ENCODE data around the gene MAJIN. TPM values are rescaled to one million over a fixed set of nuclear protein-coding genes. Genes with fewer than 3 reads are reported as not detected.

The MAJIN gene
- total RNA-seq (2022; extraction: Qiagen RNA extraction; ENCODE audit: low read depth): 0.10 TPM in 1 of 5 replicates, not detected in the others

DNA sequence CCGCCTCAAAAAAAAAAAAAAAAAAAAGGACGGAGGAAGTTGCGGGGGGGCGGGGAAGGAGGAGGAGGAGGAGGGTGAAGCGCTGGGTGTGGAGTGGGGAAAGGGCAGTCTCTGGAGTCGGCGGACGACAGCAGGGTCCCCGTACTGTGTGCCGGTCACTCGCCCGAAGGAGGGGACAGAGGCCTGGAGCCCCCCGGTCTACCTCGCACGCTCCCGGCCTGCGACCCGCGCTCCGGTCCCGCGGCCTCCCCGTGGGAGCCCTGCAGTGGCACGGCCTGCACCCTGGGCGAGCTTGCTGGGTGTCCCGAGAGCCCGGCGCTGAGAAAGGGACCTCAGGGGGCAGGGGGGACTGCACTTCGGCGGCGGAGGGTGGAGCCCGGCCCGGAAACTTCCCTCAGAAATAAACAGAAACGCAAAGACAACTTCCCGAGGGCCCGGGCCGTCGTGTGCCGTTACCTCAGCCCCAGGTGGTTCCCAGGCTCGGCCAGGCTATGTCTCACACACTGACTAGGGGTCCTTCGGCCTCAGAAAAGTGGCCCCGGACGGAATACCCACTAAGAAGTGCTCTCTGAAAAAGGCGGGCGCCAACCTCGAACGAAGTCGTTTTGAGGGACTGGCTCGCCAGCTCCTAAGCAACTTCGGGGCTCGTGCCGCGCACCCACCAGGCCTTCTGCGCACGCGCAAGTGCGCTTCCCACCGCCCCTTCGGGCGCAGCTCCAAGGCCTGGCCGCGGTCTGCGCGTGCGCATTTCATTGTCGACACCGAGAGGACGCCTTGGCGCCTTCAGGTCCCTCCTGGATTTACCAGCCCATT is at the start of gene MAJIN:
MAJIN (minus strand) TSS at position 688 of the 813 bp plus-strand sequence. CDS start 12,703 bp downstream, outside the sequence.

GRCh38 chr11:65013888-65014725 is 42.2 kb upstream of the MAJIN start, which contains the start of gene ARL2:
Gene ARL2 (plus strand): TSS chr11:65014160. CDS start chr11:65014208, 48 bp downstream.

DNA sequence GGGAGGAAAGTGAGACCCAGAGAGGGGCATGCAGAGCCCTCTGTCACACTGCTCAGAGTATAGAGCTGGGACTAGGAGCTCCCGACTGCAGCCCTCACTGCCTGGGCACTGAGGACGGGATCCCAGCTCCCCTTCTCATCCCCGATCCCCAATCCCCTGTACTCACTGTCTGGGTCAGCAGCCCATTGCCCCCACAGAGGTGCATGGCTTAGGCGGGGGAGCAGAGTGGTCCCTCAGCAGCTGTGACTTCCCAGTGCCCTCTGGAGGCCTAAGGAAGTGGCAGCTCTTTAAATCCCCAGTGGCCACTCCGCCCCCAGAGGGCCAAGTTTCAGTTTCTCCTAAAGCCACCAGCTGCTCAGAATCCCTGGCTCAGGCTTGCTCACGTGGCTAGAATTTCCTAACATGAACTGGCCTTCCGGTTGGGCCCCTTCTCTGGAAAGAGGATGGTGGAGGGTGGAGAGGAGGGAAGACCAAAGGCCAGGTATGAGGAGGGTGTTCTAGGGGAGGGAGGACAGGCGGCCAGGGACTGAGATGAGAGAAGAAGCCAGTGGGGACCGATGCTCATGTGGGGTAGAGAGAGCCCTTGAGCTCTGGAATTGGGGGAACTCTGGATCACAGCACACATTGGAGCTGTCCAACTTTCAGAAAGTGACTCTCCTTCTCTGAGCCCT is 24.9 kb upstream of the MAJIN start, which contains the start of gene BATF2:
BATF2 (minus strand) TSS at position 262 of the 671 bp plus-strand sequence; CDS start at position 205, 57 bp downstream.

DNA sequence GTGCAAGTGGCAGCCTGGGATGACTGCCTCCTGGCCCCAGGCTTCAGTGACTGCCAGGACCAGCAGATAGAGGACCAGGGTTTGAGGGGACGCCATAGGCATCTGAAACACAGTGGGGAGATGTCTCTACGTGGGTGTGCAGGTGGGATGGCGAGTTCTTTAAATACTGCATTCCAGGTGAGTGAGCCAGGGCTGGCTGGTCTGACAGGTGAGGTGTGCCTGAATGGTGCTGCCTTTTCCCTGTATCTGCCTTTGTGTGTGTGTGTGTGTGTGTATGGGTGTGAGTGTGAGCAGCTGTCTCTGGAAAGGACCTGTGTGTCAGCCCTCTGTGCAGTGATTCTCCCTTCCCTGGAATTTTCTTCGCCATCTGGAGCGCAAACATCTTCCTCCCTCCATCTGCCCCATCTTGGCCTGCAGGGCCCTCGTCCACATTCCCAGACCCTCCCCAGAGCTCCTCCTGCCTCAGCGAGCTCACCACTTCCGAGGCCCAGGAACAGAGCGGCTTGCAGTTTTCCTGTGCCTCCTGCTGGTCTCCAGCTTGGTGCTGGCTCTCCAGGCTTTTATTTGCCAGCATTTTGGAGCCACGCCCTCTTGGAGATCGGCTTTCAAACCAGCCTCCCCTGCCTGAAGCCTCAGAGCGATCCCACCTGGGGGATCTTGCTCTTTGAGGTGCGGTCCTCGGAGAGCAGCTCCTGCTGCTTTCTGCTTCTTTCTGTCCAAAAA is 36.4 kb downstream of the MAJIN start, which contains the start of gene GPHA2:
GPHA2 (minus strand) TSS at position 535 of the 723 bp plus-strand sequence; CDS start at position 102, 433 bp downstream.

GRCh38 chr11:64923944-64924909 is 47.7 kb downstream of the MAJIN start, which contains the start of gene PPP2R5B:
Gene PPP2R5B (plus strand): TSS chr11:64924689. CDS start chr11:64925735, 1,046 bp downstream.

GRCh38 chr11:64916775-64917662 is 54.9 kb downstream of the MAJIN start, which contains the start of gene ATG2A:
Gene ATG2A (minus strand): TSS chr11:64917209. CDS start chr11:64917135, 74 bp downstream.

Other genes with a start within 250 kb of the MAJIN start
- gene NRXN2, start 248.9 kb downstream of the MAJIN start, total RNA-seq (2022; extraction: Qiagen RNA extraction; ENCODE audit: low read depth): 0.03 to 0.30 TPM (median 0.12 TPM) in 5 replicates
- 0.74 to 1.4 TPM (median 1.1 TPM) in 5 replicates for gene RASGRP2, start 228.0 kb downstream of the MAJIN start, total RNA-seq (2022; extraction: Qiagen RNA extraction; ENCODE audit: low read depth)
- gene PYGM, start 212.1 kb downstream of the MAJIN start, total RNA-seq (2022; extraction: Qiagen RNA extraction; ENCODE audit: low read depth): 0.23 to 0.79 TPM (median 0.29 TPM) in 5 replicates
- gene SF1, start 193.6 kb downstream of the MAJIN start, total RNA-seq (2022; extraction: Qiagen RNA extraction; ENCODE audit: low read depth): 166 to 232 TPM (median 185 TPM) in 5 replicates
- 7.8 to 9.8 TPM (median 8.8 TPM) in 5 replicates for gene MAP4K2, start 168.9 kb downstream of the MAJIN start, total RNA-seq (2022; extraction: Qiagen RNA extraction; ENCODE audit: low read depth)
- 32.5 to 49.0 TPM (median 43.6 TPM) in 5 replicates for gene MEN1, start 161.6 kb downstream of the MAJIN start, total RNA-seq (2022; extraction: Qiagen RNA extraction; ENCODE audit: low read depth)
- gene CDC42BPG, start 127.5 kb downstream of the MAJIN start, total RNA-seq (2022; extraction: Qiagen RNA extraction; ENCODE audit: low read depth): 1.4 to 1.8 TPM (median 1.6 TPM) in 5 replicates
- gene EHD1, start 93.5 kb downstream of the MAJIN start, total RNA-seq (2022; extraction: Qiagen RNA extraction; ENCODE audit: low read depth): 108 to 167 TPM (median 145 TPM) in 5 replicates
- gene ATG2A, start 54.9 kb downstream of the MAJIN start, total RNA-seq (2022; extraction: Qiagen RNA extraction; ENCODE audit: low read depth): 16.1 to 24.5 TPM (median 22.2 TPM) in 5 replicates
- 5.4 to 8.6 TPM (median 6.1 TPM) in 5 replicates for gene PPP2R5B, start 47.4 kb downstream of the MAJIN start, total RNA-seq (2022; extraction: Qiagen RNA extraction; ENCODE audit: low read depth)
- gene GPHA2, start 36.2 kb downstream of the MAJIN start, total RNA-seq (2022; extraction: Qiagen RNA extraction; ENCODE audit: low read depth): not detected in 5 replicates
- 0.71 to 1.3 TPM (median 1.1 TPM) in 5 replicates for gene BATF2, start 24.9 kb upstream of the MAJIN start, total RNA-seq (2022; extraction: Qiagen RNA extraction; ENCODE audit: low read depth)
- 158 to 190 TPM (median 185 TPM) in 5 replicates for gene ARL2, start 42.1 kb upstream of the MAJIN start, total RNA-seq (2022; extraction: Qiagen RNA extraction; ENCODE audit: low read depth)
- 22.8 to 24.5 TPM (median 23.7 TPM) in 5 replicates for gene SNX15, start 55.3 kb upstream of the MAJIN start, total RNA-seq (2022; extraction: Qiagen RNA extraction; ENCODE audit: low read depth)
- 32.2 to 54.3 TPM (median 50.2 TPM) in 5 replicates for gene SAC3D1, start 69.1 kb upstream of the MAJIN start, total RNA-seq (2022; extraction: Qiagen RNA extraction; ENCODE audit: low read depth)
- gene NAALADL1, start 86.4 kb upstream of the MAJIN start, total RNA-seq (2022; extraction: Qiagen RNA extraction; ENCODE audit: low read depth): not detected in 5 replicates
- 58.8 to 74.6 TPM (median 69.2 TPM) in 5 replicates for gene CDCA5, start 111.9 kb upstream of the MAJIN start, total RNA-seq (2022; extraction: Qiagen RNA extraction; ENCODE audit: low read depth)
- 32.3 to 37.2 TPM (median 34.7 TPM) in 5 replicates for gene ZFPL1, start 112.1 kb upstream of the MAJIN start, total RNA-seq (2022; extraction: Qiagen RNA extraction; ENCODE audit: low read depth)
- 51.4 to 60.4 TPM (median 53.3 TPM) in 5 replicates for gene VPS51, start 124.1 kb upstream of the MAJIN start, total RNA-seq (2022; extraction: Qiagen RNA extraction; ENCODE audit: low read depth)
- gene TM7SF2, start 139.8 kb upstream of the MAJIN start, total RNA-seq (2022; extraction: Qiagen RNA extraction; ENCODE audit: low read depth): 5.1 to 8.8 TPM (median 5.8 TPM) in 5 replicates
- 12.8 to 23.1 TPM (median 21.6 TPM) in 5 replicates for gene ZNHIT2, start 145.6 kb upstream of the MAJIN start, total RNA-seq (2022; extraction: Qiagen RNA extraction; ENCODE audit: low read depth)
- 851 to 1,044 TPM (median 965 TPM) in 5 replicates for gene FAU, start 150.0 kb upstream of the MAJIN start, total RNA-seq (2022; extraction: Qiagen RNA extraction; ENCODE audit: low read depth)
- gene MRPL49, start 150.2 kb upstream of the MAJIN start, total RNA-seq (2022; extraction: Qiagen RNA extraction; ENCODE audit: low read depth): 74.0 to 86.9 TPM (median 79.8 TPM) in 5 replicates
- gene SYVN1, start 162.4 kb upstream of the MAJIN start, total RNA-seq (2022; extraction: Qiagen RNA extraction; ENCODE audit: low read depth): 34.7 to 49.8 TPM (median 46.9 TPM) in 5 replicates
- gene SPDYC, start 198.1 kb upstream of the MAJIN start, total RNA-seq (2022; extraction: Qiagen RNA extraction; ENCODE audit: low read depth): not detected in 5 replicates
- 97.3 to 113 TPM (median 101 TPM) in 5 replicates for gene CAPN1, start 209.8 kb upstream of the MAJIN start, total RNA-seq (2022; extraction: Qiagen RNA extraction; ENCODE audit: low read depth)

Measured in A549 treated with CpdA at 1 μM for 4 hours (cell line).